CD4-positive, alpha-beta T cell treated with Interleukin-10 for 1 hour (primary cell): ENCODE data around the gene LBP.
"Not testable (repeated sequence)": the region's sequence is repeated elsewhere in the genome, so short reads cannot be mapped to it uniquely, and the experiment has no call there.

Experiments
- DNase-seq: peaks from one replicate; pipeline ENCODE4 v3.0.0-alpha.2; 2020

The LBP gene

GRCh38 chr20:38321959-38322598 lies 24.2 kb upstream of the LBP start:
- DNase-seq, result no peak

- DNase-seq, result no peak
Measured at GRCh38 chr20:38324159-38324558, 22.1 kb upstream of the LBP start.

GRCh38 chr20:38325167-38325566 lies 21.1 kb upstream of the LBP start:
- no peak for DNase-seq

GRCh38 chr20:38325905-38326304 lies 20.4 kb upstream of the LBP start:
- DNase-seq, result no peak

GRCh38 chr20:38326309-38326708 lies 20.0 kb upstream of the LBP start:
- no peak for DNase-seq

GRCh38 chr20:38330638-38331037 lies 15.6 kb upstream of the LBP start:
- DNase-seq, result no peak

- DNase-seq, result no peak
Measured at GRCh38 chr20:38331245-38331644, 15.0 kb upstream of the LBP start.

- no peak for DNase-seq
Measured at GRCh38 chr20:38331814-38332213, 14.5 kb upstream of the LBP start.

- no peak for DNase-seq
Measured at GRCh38 chr20:38334016-38334415, 12.3 kb upstream of the LBP start.

GRCh38 chr20:38336726-38337125 lies 9.6 kb upstream of the LBP start:
- DNase-seq, result no peak

GRCh38 chr20:38337561-38338140 lies 8.6 kb upstream of the LBP start:
- no peak for DNase-seq

- DNase-seq, result no peak
Measured at GRCh38 chr20:38338849-38339520, 7.3 kb upstream of the LBP start.

GRCh38 chr20:38339521-38339896 lies 6.8 kb upstream of the LBP start:
- DNase-seq, result not testable (repeated sequence)

GRCh38 chr20:38339997-38340396 lies 6.3 kb upstream of the LBP start:
- no peak for DNase-seq

- DNase-seq, result no peak
Measured at GRCh38 chr20:38340693-38341092, 5.6 kb upstream of the LBP start.

GRCh38 chr20:38342216-38342615 lies 4.1 kb upstream of the LBP start:
- no peak for DNase-seq

- no peak for DNase-seq
Measured at GRCh38 chr20:38342713-38343310, 3.5 kb upstream of the LBP start.

GRCh38 chr20:38343311-38344106 lies 2.8 kb upstream of the LBP start:
- DNase-seq, result no peak

- no peak for DNase-seq
Measured at GRCh38 chr20:38344107-38344701, 2.1 kb upstream of the LBP start.

GRCh38 chr20:38345643-38346042 lies 639 bp upstream of the LBP start:
- DNase-seq, result no peak

- DNase-seq, result no peak
Measured at GRCh38 chr20:38346741-38347140, 459 bp downstream of the LBP start.

GRCh38 chr20:38349856-38350255 lies 3.6 kb downstream of the LBP start:
- no peak for DNase-seq
